Measurements from ENCODE around the gene PLEKHM3.

The PLEKHM3 gene

GRCh38 chr2:207881902-207882301 lies 143.4 kb downstream of the PLEKHM3 start:
- peaks cover 27% of the 10 kb centered on the region for H3K4me1 ChIP-seq (ENCODE audit: insufficient read depth, low read length, poor library complexity, severe bottlenecking)
- no peaks in the 10 kb centered on the region for H4K20me1 ChIP-seq (ENCODE audit: insufficient read depth, low read length, poor library complexity, severe bottlenecking)
- H3K9me3 ChIP-seq (ENCODE audit: insufficient read depth, low read depth, low read length) = no peaks in the 10 kb centered on the region
- no peaks in the 10 kb centered on the region for H3K9me2 ChIP-seq (replicated peaks; ENCODE audit: low read depth, low read length)
- H3K4me3 ChIP-seq (ENCODE audit: low read length, poor library complexity, severe bottlenecking) = no peak overlapping the region
- no peaks in the 10 kb centered on the region for H3K79me2 ChIP-seq (ENCODE audit: insufficient read depth, low read length)
- no peaks in the 10 kb centered on the region for H3K27me3 ChIP-seq (ENCODE audit: insufficient read depth, low read length, poor library complexity, severe bottlenecking)
- H3K36me3 ChIP-seq (ENCODE audit: insufficient read depth, low read length) = no peaks in the 10 kb centered on the region
- no peak overlapping the region for H3K4me2 ChIP-seq (ENCODE audit: low read depth, low read length, poor library complexity, severe bottlenecking)
- H2AFZ ChIP-seq (ENCODE audit: low read length) = no peak overlapping the region
- H3F3A ChIP-seq (ENCODE audit: low read depth) = 0 out of 2 replicates have a peak, but pooled peaks cover 2% of the 10 kb centered on the region
- H3K9ac ChIP-seq (ENCODE audit: low read depth, low read length, poor library complexity, severe bottlenecking) = no peak overlapping the region
- TF ChIP-seq CTCF (conservative IDR thresholded peaks at IDR 0.05; ENCODE audit: low read length) (no peak), EZH2phosphoT487 (IDR thresholded peaks at IDR 0.05; ENCODE audit: borderline replicate concordance) (no peak)

- 0 out of 2 replicates have a peak, but pooled peaks cover 2% of the 10 kb centered on the region for H3F3A ChIP-seq (ENCODE audit: low read depth)
- no peaks in the 10 kb centered on the region for H3K9me3 ChIP-seq (ENCODE audit: insufficient read depth, low read depth, low read length)
- peak overlapping the region; percentile 75 for H3K4me2 ChIP-seq (ENCODE audit: low read depth, low read length, poor library complexity, severe bottlenecking)
- H3K79me2 ChIP-seq (ENCODE audit: insufficient read depth, low read length) = no peaks in the 10 kb centered on the region
- no peaks in the 10 kb centered on the region for H3K27me3 ChIP-seq (ENCODE audit: insufficient read depth, low read length, poor library complexity, severe bottlenecking)
- peaks cover 30% of the 10 kb centered on the region for H3K4me1 ChIP-seq (ENCODE audit: insufficient read depth, low read length, poor library complexity, severe bottlenecking)
- H3K9ac ChIP-seq (ENCODE audit: low read depth, low read length, poor library complexity, severe bottlenecking) = peak overlapping the region; percentile 26
- H3K4me3 ChIP-seq (ENCODE audit: low read length, poor library complexity, severe bottlenecking) = peak overlapping the region; percentile 43
- H3K9me2 ChIP-seq (replicated peaks; ENCODE audit: low read depth, low read length) = no peaks in the 10 kb centered on the region
- no peak for TF ChIP-seq CTCF (conservative IDR thresholded peaks at IDR 0.05; ENCODE audit: low read length)
- no peak overlapping the region for H2AFZ ChIP-seq (ENCODE audit: low read length)
- H3K36me3 ChIP-seq (ENCODE audit: insufficient read depth, low read length) = no peaks in the 10 kb centered on the region
- H4K20me1 ChIP-seq (ENCODE audit: insufficient read depth, low read length, poor library complexity, severe bottlenecking) = no peaks in the 10 kb centered on the region
These were observed 145.8 kb downstream of the PLEKHM3 start for GRCh38 chr2:207879536-207879935.

GRCh38 chr2:207876842-207877535 lies 148.3 kb downstream of the PLEKHM3 start:
- H4K20me1 ChIP-seq (ENCODE audit: insufficient read depth, low read length, poor library complexity, severe bottlenecking) = no peaks in the 10 kb centered on the region
- 0 out of 2 replicates have a peak, but pooled peaks cover 2% of the 10 kb centered on the region for H3F3A ChIP-seq (ENCODE audit: low read depth)
- no peaks in the 10 kb centered on the region for H3K9me3 ChIP-seq (ENCODE audit: insufficient read depth, low read depth, low read length)
- H3K9me2 ChIP-seq (replicated peaks; ENCODE audit: low read depth, low read length) = no peaks in the 10 kb centered on the region
- no peaks in the 10 kb centered on the region for H3K36me3 ChIP-seq (ENCODE audit: insufficient read depth, low read length)
- H3K4me1 ChIP-seq (ENCODE audit: insufficient read depth, low read length, poor library complexity, severe bottlenecking) = peaks cover 26% of the 10 kb centered on the region
- no peak overlapping the region for H2AFZ ChIP-seq (ENCODE audit: low read length)
- no peaks in the 10 kb centered on the region for H3K27me3 ChIP-seq (ENCODE audit: insufficient read depth, low read length, poor library complexity, severe bottlenecking)
- TF ChIP-seq CTCF (conservative IDR thresholded peaks at IDR 0.05; ENCODE audit: low read length) = no peak
- TF ChIP-seq EZH2phosphoT487 (IDR thresholded peaks at IDR 0.05; ENCODE audit: borderline replicate concordance) = no peak
- H3K79me2 ChIP-seq (ENCODE audit: insufficient read depth, low read length) = no peaks in the 10 kb centered on the region
- H3K4me2 ChIP-seq (ENCODE audit: low read depth, low read length, poor library complexity, severe bottlenecking) = no peak overlapping the region
- no peak overlapping the region for H3K9ac ChIP-seq (ENCODE audit: low read depth, low read length, poor library complexity, severe bottlenecking)
- H3K4me3 ChIP-seq (ENCODE audit: low read length, poor library complexity, severe bottlenecking) = no peak overlapping the region
